ENCODE results near the gene MPDZ.

DNA sequence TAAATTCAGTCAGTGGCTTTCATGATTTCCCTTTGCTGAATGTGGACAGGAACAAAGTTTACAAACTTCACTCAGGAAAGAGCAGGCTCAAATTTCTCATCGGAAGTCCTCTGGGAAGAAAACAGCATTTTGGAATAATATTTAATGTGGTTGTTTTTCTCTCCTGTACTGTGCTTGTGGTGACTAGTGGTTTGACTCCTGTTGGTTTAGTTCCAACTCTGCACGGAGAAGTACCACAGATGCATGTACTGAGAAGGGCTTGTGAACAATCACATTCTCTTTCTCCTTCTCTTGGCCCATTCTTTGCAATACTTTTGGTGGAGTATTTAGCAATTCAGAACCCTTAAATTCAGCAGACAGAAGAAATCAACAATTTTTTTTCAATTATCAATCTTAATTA lies 13.3 kb downstream of the MPDZ start:
- TF ChIP-seq CTCF (IDR thresholded peaks at IDR 0.05) (no peak), POLR2A (IDR thresholded peaks at IDR 0.05) (no peak)
